ENCODE data around the gene PNPLA3.

The PNPLA3 gene

GRCh38 chr22:43967069-43967468 lies 43.5 kb downstream of the PNPLA3 start:
- no peak for DNase-seq (ENCODE audit: low read depth)

DNA sequence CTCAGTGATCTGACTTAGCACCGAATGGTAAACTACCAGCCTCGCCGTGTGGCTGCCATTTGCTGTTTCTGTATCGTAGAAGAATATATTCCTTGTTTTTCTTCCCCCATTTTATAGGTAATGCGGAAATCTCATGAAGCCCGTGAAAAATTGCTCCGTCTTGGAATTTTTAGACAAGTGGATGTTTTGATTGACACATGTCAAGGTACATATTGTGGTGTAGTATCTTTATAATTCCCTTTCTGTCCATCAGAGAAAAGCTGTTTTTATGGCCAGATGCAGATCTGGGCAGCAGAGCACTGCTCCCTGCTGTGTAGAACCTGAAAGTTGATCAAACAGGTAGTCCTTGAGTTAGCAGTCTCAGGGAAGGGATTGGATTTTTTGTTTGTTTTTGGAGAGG lies 45.0 kb downstream of the PNPLA3 start:
- DNase-seq (ENCODE audit: low read depth) = no peak

DNA sequence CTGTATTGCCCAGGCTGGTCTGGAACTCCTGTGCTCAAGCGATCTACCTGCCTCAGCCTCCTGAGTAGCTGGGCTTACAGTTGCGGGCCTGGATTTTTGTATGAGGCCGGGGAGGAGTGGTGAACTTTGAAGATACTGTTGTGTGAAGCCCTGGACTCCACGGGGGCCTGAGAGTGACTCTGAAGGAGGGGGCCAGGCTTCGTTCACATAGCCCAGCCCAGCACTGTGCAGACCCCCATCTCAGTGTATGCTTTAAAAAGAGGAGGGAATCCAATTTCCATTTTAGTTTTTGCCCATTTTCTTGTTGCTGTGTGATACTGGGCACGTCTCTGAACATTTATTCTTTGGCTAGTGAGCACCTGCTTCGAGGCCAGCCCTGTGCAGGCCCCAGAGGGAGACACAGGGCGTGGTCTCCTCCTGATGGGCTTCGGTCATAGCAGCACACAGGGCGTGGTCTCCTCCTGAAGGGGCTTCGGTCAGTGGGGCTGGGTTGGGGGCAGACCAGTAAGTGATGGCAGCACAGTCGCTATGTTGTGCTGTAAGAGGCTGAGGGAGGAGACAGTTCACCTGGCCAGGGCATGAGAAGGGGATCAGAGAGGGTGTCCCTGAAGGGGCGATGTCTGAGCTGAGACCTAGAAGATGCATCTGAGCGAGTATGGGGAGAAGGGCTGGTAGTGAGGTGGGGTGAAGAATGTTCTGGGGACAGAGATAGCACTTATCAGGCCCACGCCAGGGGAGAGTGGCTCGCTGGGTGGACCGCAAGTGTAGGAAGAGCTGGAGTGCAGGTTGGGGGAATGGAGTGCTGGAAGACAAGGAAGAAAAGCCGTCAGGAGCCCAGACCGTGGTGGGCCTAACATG lies 45.6 kb downstream of the PNPLA3 start:
- no peak for DNase-seq (ENCODE audit: low read depth)

- no peak for DNase-seq (ENCODE audit: low read depth)
Observed at GRCh38 chr22:43969989-43970755, 46.6 kb downstream of the PNPLA3 start.

DNA sequence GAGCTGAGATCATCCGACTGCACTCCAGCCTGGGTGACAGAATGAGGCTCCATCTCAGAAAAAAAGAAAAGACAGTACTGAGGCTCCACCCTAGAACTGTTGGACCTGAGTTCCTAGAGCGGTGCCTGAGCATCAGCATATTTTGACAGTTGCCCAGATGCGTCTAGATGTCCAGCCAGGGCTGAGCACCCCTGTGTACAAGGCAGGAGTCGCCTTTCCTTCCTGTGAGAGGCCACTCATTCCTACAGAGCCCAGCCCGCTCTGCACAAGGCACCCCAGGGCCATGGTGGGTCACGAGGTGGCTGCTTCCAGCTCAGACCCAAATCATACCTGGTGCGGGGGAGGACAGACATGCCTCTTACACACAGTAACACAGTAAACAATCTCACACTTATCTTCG lies 47.5 kb downstream of the PNPLA3 start:
- no peak for DNase-seq (ENCODE audit: low read depth)

DNA sequence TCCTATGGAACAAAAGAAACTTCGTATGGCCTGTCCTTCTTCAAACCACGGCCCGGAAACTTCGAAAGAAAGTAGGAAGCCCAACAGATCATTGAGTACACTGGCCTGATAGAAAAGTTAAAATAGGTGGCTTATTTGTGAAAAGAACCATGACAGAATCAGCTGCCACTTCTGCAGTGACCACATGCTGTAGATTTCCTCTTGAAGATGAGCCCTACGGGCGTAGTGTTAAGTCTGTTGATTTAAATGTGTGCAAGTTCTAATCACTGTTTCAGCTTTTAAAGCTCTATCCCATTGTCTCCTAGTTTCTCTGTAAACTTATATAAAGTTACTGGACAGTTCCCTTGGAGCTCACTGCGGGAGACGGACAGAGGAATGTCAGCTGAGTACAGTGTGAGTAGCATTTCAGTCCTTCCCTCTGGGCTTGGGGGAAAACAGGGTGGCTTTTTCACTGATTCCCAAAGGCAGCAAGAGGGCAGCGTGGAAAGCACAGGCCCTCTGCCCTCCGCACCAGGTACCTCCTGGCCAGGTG lies 49.4 kb downstream of the PNPLA3 start:
- no peak for DNase-seq (ENCODE audit: low read depth)

GRCh38 chr22:43974028-43974545 lies 50.5 kb downstream of the PNPLA3 start:
- no peak for DNase-seq (ENCODE audit: low read depth)

DNA sequence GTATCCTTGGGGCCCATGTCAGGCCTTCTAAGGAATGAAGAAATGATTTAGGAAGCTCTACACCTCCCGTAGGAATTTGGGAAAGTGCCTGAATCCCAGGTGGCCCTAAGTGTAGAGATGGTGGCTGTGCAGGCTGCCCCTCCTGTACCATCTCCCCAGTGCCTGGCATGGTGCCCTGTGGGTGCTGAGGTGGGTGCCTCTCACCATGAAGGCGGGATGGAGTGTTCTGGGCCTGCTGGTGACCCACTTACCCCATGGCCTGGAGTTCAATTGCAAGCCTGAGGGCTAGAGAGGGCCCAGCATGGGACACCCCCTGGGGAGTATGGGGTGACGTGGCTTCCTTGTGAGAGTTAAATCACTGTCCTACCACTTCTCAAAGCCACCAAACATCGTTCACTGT lies 51.4 kb downstream of the PNPLA3 start:
- no peak for DNase-seq (ENCODE audit: low read depth)

GRCh38 chr22:43976861-43977795 lies 53.5 kb downstream of the PNPLA3 start:
- no peak for DNase-seq (ENCODE audit: low read depth)

GRCh38 chr22:43978558-43978957 lies 55.0 kb downstream of the PNPLA3 start:
- no peak for DNase-seq (ENCODE audit: low read depth)

- DNase-seq (ENCODE audit: low read depth) = no peak
Observed at GRCh38 chr22:43980579-43980978, 57.0 kb downstream of the PNPLA3 start.

DNA sequence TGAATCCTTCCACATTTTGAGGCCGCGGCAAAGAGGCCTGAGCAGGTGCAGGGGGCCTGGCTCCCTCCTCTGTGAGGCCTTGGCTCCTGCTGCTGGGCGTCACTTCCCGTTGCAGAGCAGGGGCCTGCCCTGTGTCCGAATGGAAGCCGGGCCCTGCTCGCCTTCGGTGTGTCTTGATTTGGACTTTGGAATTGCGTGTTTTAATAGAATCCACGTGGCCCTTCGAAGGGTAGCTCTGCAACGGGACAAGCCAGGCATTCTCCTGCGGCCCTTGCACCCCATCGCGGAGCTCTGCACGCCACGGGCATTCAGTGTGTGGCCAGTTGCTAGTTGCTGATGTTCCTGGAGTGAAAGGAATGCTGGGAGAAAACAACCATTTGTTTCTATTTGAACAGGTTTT lies 57.4 kb downstream of the PNPLA3 start:
- no peak for DNase-seq (ENCODE audit: low read depth)

DNA sequence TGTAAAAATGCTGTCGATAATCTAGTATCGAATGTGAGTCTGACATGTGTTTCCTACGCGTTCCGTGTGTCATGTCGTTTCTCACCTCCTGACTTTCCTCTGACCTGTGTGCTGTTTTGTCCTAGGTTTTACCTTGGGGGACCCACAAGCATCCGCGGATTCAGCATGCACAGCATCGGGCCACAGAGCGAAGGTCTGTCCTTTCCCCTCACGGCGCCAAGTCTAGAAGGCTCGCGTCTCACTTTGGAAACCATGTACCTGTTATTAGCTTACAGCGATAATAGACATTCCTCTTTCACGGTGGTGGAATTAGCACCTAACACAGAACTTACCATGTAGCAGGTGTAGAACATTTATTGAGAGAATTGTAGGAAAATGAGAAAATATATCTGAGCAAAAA lies 60.2 kb downstream of the PNPLA3 start:
- DNase-seq (ENCODE audit: low read depth) = no peak

DNA sequence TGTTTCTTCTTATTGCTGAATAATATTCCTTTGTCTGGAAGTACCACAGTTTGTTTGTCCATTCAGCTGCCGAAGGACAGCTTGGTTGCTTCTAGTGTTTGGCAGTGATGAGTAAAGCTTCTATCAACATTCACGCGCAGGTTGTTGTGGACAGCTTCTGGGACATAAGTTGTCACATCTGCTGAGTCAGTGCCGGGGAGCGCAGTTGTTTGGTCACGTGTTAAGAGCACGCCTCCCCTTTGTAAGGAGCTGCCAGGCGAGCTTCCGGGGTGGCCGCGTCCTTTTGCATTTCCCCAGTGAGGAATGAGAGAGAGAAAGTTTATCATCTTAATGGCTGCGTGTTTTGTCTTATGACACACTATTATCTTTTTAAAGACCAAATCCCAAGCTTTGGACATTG lies 61.9 kb downstream of the PNPLA3 start:
- no peak for DNase-seq (ENCODE audit: low read depth)

DNA sequence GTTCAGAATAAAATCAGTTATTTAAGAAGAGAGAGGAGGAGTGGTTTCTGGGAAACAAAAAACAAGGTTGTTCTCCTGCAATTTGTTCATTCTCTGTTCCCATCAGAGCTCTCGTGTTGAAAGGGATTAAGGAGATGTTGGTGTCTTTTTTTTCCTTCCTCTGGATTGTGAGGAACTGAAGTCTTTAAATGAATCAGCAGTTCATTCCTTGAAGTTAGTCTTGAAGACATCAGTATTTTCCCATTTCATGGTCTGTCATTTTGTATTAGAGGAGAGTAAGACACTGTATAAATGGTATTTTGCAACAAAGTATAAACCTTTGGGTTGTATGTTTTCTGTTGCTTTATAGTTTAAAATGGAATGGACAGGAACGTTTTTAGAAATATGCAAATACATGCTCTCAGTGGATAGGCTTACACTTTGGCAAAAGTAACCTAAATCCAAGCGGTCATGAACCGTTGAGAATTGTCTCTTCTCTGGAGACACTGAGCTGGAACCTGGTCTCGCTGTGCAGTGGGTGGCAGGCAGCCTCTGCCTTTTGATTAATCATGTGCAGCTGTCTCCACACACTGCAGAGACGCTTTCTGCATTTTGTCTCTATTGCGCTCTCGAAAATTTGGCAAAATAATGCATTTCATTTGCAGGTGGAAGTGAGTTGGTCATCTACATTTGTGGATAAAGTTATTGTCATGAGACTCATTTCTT lies 64.7 kb downstream of the PNPLA3 start:
- DNase-seq (ENCODE audit: low read depth) = no peak

DNA sequence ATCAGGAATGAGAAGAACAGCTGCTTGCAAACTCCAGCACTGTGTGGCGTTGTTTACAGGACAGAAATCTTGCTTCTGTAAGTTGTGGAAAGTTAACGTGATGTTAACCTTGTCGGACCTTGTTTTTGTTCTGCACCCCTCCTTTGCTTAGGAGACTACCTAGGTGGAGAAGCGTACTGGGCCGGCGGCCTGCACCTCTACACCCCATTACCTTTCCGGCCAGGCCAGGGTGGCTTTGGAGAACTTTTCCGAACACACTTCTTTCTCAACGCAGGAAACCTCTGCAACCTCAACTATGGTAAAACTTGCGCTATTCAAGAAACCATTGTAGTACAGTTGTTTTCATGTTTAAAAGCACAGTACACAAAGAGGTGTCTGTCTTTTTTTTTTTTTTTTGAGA lies 65.4 kb downstream of the PNPLA3 start:
- no peak for DNase-seq (ENCODE audit: low read depth)

DNA sequence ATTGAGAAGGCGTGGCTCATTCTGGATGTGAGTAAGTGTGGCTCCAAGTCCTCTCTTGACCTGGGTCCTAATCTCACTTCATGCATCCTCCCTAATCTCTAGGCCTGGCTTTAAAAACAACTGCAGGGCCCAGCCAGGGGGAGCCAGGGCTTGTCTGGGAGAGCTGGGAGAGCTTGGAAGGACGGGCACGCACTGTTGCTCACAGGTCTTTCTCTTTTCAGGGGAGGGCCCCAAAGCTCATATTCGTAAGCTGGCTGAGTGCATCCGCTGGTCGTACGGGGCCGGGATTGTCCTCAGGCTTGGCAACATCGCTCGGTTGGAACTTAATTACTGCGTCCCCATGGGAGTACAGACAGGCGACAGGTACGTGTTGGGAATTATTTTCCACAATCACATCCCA lies 66.4 kb downstream of the PNPLA3 start:
- no peak for DNase-seq (ENCODE audit: low read depth)

- no peak for DNase-seq (ENCODE audit: low read depth)
Observed at GRCh38 chr22:43991316-43992020, 67.9 kb downstream of the PNPLA3 start.

- no peak for DNase-seq (ENCODE audit: low read depth)
Observed at GRCh38 chr22:43992331-43992821, 68.8 kb downstream of the PNPLA3 start.

DNA sequence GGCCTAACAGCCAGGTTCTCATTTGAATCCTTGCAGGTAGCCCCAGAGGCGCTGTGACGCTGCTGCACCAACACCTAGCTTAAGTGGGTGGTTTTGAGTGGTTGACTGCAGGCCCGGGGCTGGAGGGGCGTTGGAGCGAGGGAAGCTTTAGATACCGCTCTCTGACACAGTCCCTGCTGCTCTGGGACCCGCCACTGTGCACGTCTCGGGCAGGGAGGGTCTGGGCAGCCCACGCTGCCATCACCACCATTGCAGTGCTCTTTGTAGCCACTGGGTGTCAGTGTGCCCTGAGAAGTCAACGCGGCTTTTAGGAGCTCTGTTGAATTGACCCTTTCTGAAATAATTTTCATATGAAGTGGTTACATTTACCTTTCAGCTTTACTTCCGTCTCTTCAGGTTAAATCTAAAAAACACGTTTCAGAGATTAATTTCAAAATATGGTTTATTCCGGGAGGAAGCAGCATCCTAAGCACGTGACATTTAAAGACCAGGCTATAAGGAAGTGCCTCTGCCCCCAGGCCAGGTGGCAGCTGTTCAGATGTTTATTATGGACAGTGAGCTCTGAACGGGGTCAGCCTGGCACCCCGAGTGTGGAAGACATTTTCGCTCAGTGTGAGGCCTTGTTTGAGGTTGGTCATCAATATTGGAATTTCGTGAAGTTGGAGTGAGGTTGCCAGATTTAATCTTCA lies 69.6 kb downstream of the PNPLA3 start:
- DNase-seq (ENCODE audit: low read depth) = peak; percentile 40

All from activated T-cell treated with anti-CD3 and anti-CD28 coated beads for 24 hours (primary cell).